Neural progenitor cell (in vitro differentiated cells): ENCODE data around the gene CCNI2. TPM values are rescaled to one million over a fixed set of nuclear protein-coding genes. Genes with fewer than 3 reads are reported as not detected.

Source experiments
- DNase-seq: peaks from one replicate; pipeline ENCODE4 v3.0.0-alpha.2; 2016; ENCODE audit warnings: low spot score
- H2AFZ ChIP-seq: fragments of 200-600 bp; sonication (generic); replicated peaks from 2 replicates; pipeline ENCODE4 v1.6.1; 2016; ENCODE audit warnings: antibody characterized with exemption
- H3F3A ChIP-seq: fragments of 200-600 bp; sonication (generic); 2 replicates; pipeline ENCODE4 v1.6.1; 2016; ENCODE audit warnings: antibody characterized with exemption, low read depth
- H3K27ac ChIP-seq: fragments of 200-600 bp; sonication (generic); 2 replicates; pipeline ENCODE4 v1.5.1; 2016; ENCODE audit warnings: mild to moderate bottlenecking
- H3K27me3 ChIP-seq: fragments of 200-600 bp; sonication (generic); 2 replicates; pipeline ENCODE4 v1.6.1; 2016; ENCODE audit warnings: mild to moderate bottlenecking, moderate library complexity
- H3K36me3 ChIP-seq: fragments of 200-600 bp; sonication (generic); 2 replicates; pipeline ENCODE4 v1.5.1; 2016
- H3K4me1 ChIP-seq: fragments of 200-600 bp; sonication (generic); 2 replicates; pipeline ENCODE4 v1.6.1; 2016; ENCODE audit warnings: mixed run types
- H3K4me2 ChIP-seq: fragments of 200-600 bp; sonication (generic); 2 replicates; pipeline ENCODE4 v1.6.1; 2016
- H3K4me3 ChIP-seq: fragments of 200-600 bp; sonication (generic); 2 replicates; pipeline ENCODE4 v1.5.1; 2016
- H3K79me2 ChIP-seq: fragments of 200-600 bp; sonication (generic); 2 replicates; pipeline ENCODE4 v1.6.1; 2016; ENCODE audit warnings: low read depth
- H3K9ac ChIP-seq: fragments of 200-600 bp; sonication (generic); 2 replicates; pipeline ENCODE4 v1.6.1; 2016
- H3K9me3 ChIP-seq: fragments of 200-600 bp; sonication (generic); 2 replicates; pipeline ENCODE4 v1.5.1; 2016; ENCODE audit warnings: low read depth
- H4K20me1 ChIP-seq: fragments of 200-600 bp; sonication (generic); 2 replicates; pipeline ENCODE4 v1.6.1; 2016; ENCODE audit warnings: low read depth
- H3K27ac Mint-ChIP-seq: 3 replicates; pipeline ENCODE4 v1.8.0; 2021; ENCODE audit warnings: mixed read lengths
- H3K27me3 Mint-ChIP-seq: 2 replicates; pipeline ENCODE4 v1.8.0; 2022; ENCODE audit warnings: low read depth, mild to moderate bottlenecking, inconsistent platforms, moderate library complexity, mixed read lengths; ENCODE audit not compliant: insufficient read depth
- H3K36me3 Mint-ChIP-seq: 3 replicates; pipeline ENCODE4 v1.8.0; 2021; ENCODE audit warnings: mixed read lengths
- H3K4me1 Mint-ChIP-seq: 3 replicates; pipeline ENCODE4 v1.8.0; 2021; ENCODE audit warnings: mixed read lengths
- H3K4me3 Mint-ChIP-seq: 3 replicates; pipeline ENCODE4 v1.8.0; 2021; ENCODE audit warnings: mild to moderate bottlenecking, moderate library complexity, mixed read lengths
- H3K9me3 Mint-ChIP-seq: 3 replicates; pipeline ENCODE4 v1.8.0; 2020; ENCODE audit warnings: mixed read lengths
- EZH2 ChIP-seq: fragments of 200-600 bp; sonication (generic); IDR thresholded peaks from 2 replicates; pipeline ENCODE4 v1.6.1; 2017; ENCODE audit warnings: antibody characterized with exemption, mild to moderate bottlenecking, moderate library complexity
- EZH2phosphoT487 ChIP-seq: fragments of 200-600 bp; sonication (generic); IDR thresholded peaks from 2 replicates; pipeline ENCODE4 v1.6.1; 2017; ENCODE audit warnings: antibody characterized with exemption
- total RNA-seq: library from RNA; depleted of rRNA; stranded (reverse); fragments of >200 nt; gene quantifications from 2 replicates; pipeline ENCODE4 v1.2.3, GENCODE V29; 2015; ENCODE audit warnings: low replicate concordance
- TF ChIP-seq, protein P1 (sequence below): fragments of 200-600 bp; sonication (generic); IDR thresholded peaks from 2 replicates; pipeline ENCODE4 v1.5.1; 2017; ENCODE audit warnings: antibody characterized with exemption, mild to moderate bottlenecking

Gene CCNI2
- total RNA-seq: 0.22 TPM in 1 of 2 replicates, not detected in the other

DNA sequence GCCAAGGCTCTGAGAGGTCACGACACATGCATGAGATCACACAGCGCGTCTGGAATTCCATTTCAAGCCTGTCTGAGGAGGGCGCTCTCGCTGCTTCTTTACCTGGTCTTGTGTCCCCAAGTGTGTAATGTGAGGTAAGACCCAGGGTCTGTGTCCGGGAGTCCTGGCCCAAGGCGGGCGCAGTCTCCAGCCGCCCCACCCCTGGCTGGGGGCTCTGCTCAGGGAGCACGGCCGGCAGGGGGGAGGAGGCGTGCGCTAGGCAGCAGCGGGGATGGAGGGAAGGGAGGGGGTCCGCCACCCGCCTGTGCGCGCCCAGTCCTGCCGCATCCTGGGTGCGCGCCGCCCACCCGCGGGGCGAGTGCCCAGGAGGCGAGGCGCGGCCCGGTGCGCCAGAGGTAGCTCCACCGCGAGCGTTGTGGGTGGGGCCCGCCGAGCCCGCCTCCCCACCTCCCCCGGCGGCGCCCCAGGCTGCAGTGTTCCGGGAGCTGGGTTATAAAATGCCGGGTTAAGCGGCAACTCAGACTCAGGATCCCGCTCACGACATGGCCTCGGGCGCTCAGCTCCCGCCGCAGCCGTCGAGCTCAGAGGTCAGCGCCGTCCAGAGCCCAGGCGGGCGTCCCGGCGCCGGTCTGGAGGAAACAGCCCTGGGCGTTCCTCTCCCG is at the start of gene CCNI2:
CCNI2 (plus strand) TSS at position 473 of the 662 bp plus-strand sequence; CDS start at position 543, 70 bp downstream.
- Mint-ChIP-seq H3K4me3 (peak within 1 kb of the TSS; percentile 80), H3K27ac (no peak within 1 kb of the TSS), H3K27me3 (peaks cover 47% of the 10 kb centered on the region), H3K9me3 (peaks cover 6% of the 10 kb centered on the region), H3K4me1 (peaks cover 2% of the 10 kb centered on the region), H3K36me3 (peaks cover 2% of the 10 kb centered on the region)
- Histone ChIP-seq H3K36me3 (no peaks in the 10 kb centered on the region), H3K4me2 (peak within 1 kb of the TSS; percentile 87), H3K27ac (no peak within 1 kb of the TSS), H3K9ac (no peak within 1 kb of the TSS), H3F3A (peaks cover 17% of the 10 kb centered on the region), H4K20me1 (no peaks in the 10 kb centered on the region), H3K9me3 (no peaks in the 10 kb centered on the region), H3K4me1 (no peaks in the 10 kb centered on the region), H3K27me3 (peaks cover 94% of the 10 kb centered on the region), H3K4me3 (peak within 1 kb of the TSS; percentile 57), H3K79me2 (no peaks in the 10 kb centered on the region), H2AFZ (peak within 1 kb of the TSS; percentile 94)
- TF ChIP-seq, protein P1, sequence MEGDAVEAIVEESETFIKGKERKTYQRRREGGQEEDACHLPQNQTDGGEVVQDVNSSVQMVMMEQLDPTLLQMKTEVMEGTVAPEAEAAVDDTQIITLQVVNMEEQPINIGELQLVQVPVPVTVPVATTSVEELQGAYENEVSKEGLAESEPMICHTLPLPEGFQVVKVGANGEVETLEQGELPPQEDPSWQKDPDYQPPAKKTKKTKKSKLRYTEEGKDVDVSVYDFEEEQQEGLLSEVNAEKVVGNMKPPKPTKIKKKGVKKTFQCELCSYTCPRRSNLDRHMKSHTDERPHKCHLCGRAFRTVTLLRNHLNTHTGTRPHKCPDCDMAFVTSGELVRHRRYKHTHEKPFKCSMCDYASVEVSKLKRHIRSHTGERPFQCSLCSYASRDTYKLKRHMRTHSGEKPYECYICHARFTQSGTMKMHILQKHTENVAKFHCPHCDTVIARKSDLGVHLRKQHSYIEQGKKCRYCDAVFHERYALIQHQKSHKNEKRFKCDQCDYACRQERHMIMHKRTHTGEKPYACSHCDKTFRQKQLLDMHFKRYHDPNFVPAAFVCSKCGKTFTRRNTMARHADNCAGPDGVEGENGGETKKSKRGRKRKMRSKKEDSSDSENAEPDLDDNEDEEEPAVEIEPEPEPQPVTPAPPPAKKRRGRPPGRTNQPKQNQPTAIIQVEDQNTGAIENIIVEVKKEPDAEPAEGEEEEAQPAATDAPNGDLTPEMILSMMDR: peak; percentile 66
- TF ChIP-seq EZH2 (no peak), EZH2phosphoT487 (no peak)
- DNase-seq: peak; percentile 70

DNA sequence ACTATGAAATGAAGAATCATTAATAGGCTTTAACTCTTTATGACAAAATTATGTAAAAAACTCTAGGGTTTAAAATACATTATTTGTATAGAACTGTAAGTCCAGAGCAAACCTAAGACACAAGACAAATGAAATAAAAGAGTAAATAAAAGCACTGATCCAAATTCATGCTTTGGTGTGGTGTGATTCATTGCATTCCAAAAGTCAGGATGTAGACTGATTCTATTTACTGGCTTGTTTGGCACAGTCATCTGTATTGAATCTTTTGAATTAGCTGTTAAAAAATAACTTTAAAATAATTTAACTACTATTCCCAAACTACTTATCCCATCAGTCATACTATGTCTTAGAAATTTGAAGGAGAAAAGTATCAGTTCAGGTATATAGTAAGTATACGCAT is 42.4 kb upstream of the CCNI2 start:
- no peak for DNase-seq
- Histone ChIP-seq H4K20me1 (no peaks in the 10 kb centered on the region), H2AFZ (no peak overlapping the region), H3K9ac (no peak overlapping the region), H3K27me3 (no peaks in the 10 kb centered on the region), H3K27ac (no peak overlapping the region), H3K9me3 (no peaks in the 10 kb centered on the region), H3K79me2 (no peaks in the 10 kb centered on the region), H3K4me2 (no peak overlapping the region), H3K36me3 (peaks cover 8% of the 10 kb centered on the region), H3K4me3 (no peak overlapping the region), H3K4me1 (no peaks in the 10 kb centered on the region), H3F3A (no peaks in the 10 kb centered on the region)
- Mint-ChIP-seq H3K4me3 (no peak overlapping the region), H3K4me1 (no peaks in the 10 kb centered on the region), H3K27me3 (no peaks in the 10 kb centered on the region), H3K36me3 (peaks cover 17% of the 10 kb centered on the region), H3K9me3 (no peaks in the 10 kb centered on the region), H3K27ac (no peak overlapping the region)
- TF ChIP-seq, protein P1: no peak

DNA sequence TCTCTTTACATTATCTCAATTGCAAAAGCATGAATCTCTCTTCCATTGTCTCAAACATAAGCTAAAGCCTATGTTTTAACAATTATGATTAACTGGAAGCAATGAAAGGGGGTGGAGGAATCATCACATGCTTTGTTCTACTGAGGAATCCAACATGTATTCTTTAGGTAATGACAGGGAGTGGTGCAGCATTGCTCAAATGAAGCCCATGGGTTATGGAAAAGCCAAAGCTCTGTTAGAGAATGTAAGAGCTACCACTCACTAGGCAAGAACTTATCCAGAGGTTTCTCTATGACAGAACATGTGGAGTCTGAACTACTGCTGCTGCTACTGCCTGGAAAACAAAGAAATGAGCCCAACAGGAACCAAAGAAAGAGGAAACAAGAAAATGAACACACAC is 38.6 kb upstream of the CCNI2 start:
- no peaks in the 10 kb centered on the region for H3K4me1 Mint-ChIP-seq
- H3K9me3 ChIP-seq: no peaks in the 10 kb centered on the region
- H3K79me2 ChIP-seq: no peaks in the 10 kb centered on the region
- no peak for DNase-seq
- H3K27me3 Mint-ChIP-seq: no peaks in the 10 kb centered on the region
- H3K36me3 ChIP-seq: no peaks in the 10 kb centered on the region
- no peak overlapping the region for H3K4me2 ChIP-seq
- H3K9me3 Mint-ChIP-seq: no peaks in the 10 kb centered on the region
- H3K4me3 ChIP-seq: no peak overlapping the region
- no peak overlapping the region for H3K27ac Mint-ChIP-seq
- TF ChIP-seq, protein P1: no peak
- TF ChIP-seq EZH2phosphoT487 (no peak), EZH2 (no peak)
- no peak overlapping the region for H2AFZ ChIP-seq
- H3K9ac ChIP-seq: no peak overlapping the region
- no peaks in the 10 kb centered on the region for H3F3A ChIP-seq
- peaks cover 6% of the 10 kb centered on the region for H3K36me3 Mint-ChIP-seq
- H3K27me3 ChIP-seq: no peaks in the 10 kb centered on the region
- no peak overlapping the region for H3K27ac ChIP-seq
- H4K20me1 ChIP-seq: no peaks in the 10 kb centered on the region
- H3K4me3 Mint-ChIP-seq: no peak overlapping the region
- no peaks in the 10 kb centered on the region for H3K4me1 ChIP-seq
